ENCODE results near the gene TOMM20L.

Gene TOMM20L

GRCh38 chr14:58398495-58398894 lies 2.8 kb downstream of the TOMM20L start (continued):
- TF ChIP-seq CTCF (tag by site-specific recombination; IDR thresholded peaks at IDR 0.05) (no peak), HIC1 (tag by site-specific recombination; IDR thresholded peaks at IDR 0.05) (no peak), INSM2 (tag by site-specific recombination; IDR thresholded peaks at IDR 0.05) (no peak), ZFP3 (tag by site-specific recombination; IDR thresholded peaks at IDR 0.05; ENCODE audit: low read depth) (no peak)

GRCh38 chr14:58398895-58399294 lies 3.2 kb downstream of the TOMM20L start:
- H3K9me3 ChIP-seq (ENCODE audit: control insufficient read depth, insufficient read depth, low read depth, low read length) = no peaks in the 10 kb centered on the region
- no peak overlapping the region for H3K4me3 ChIP-seq (ENCODE audit: low read depth, low read length)
- no peak overlapping the region for H3K27ac ChIP-seq (ENCODE audit: extremely low read depth, low read depth, low read length)
- no peak for TF ChIP-seq ZNF580 (tag by site-specific recombination; IDR thresholded peaks at IDR 0.05)
- no peak for TF ChIP-seq ZNF658 (tag by site-specific recombination; IDR thresholded peaks at IDR 0.05)
- TF ChIP-seq ZNF324 (tag by site-specific recombination; IDR thresholded peaks at IDR 0.05) = no peak
- TF ChIP-seq ZNF530 (tag by site-specific recombination; IDR thresholded peaks at IDR 0.05; ENCODE audit: low read depth) = no peak
- no peak for TF ChIP-seq ZNF16 (tag by site-specific recombination; IDR thresholded peaks at IDR 0.05; ENCODE audit: low read depth)
- TF ChIP-seq ZNF830 (tag by site-specific recombination; IDR thresholded peaks at IDR 0.05; ENCODE audit: low read depth) = no peak
- TF ChIP-seq ZIC2 (tag by site-specific recombination; IDR thresholded peaks at IDR 0.05) = no peak
- no peak for TF ChIP-seq ZNF37A (tag by site-specific recombination; IDR thresholded peaks at IDR 0.05)
- TF ChIP-seq ZSCAN4 (tag by site-specific recombination; IDR thresholded peaks at IDR 0.05) = no peak
- TF ChIP-seq ZNF169 (tag by site-specific recombination; IDR thresholded peaks at IDR 0.05) = no peak
- TF ChIP-seq SP2 (tag by site-specific recombination; IDR thresholded peaks at IDR 0.05) = no peak
- no peak for TF ChIP-seq ZNF670 (tag by site-specific recombination; IDR thresholded peaks at IDR 0.05; ENCODE audit: low read depth)
- TF ChIP-seq TSHZ1 (tag by site-specific recombination; IDR thresholded peaks at IDR 0.05; ENCODE audit: borderline replicate concordance) = no peak
- no peak for TF ChIP-seq SCRT1 (tag by site-specific recombination; IDR thresholded peaks at IDR 0.05; ENCODE audit: borderline replicate concordance)
- TF ChIP-seq ZNF274 (IDR thresholded peaks at IDR 0.05; ENCODE audit: low read length) = no peak
- TF ChIP-seq ZNF274 (tag by site-specific recombination; IDR thresholded peaks at IDR 0.05; ENCODE audit: borderline replicate concordance) = no peak
- TF ChIP-seq ZEB2 (tag by site-specific recombination; IDR thresholded peaks at IDR 0.05) = no peak
- no peak for TF ChIP-seq ZNF121 (tag by site-specific recombination; IDR thresholded peaks at IDR 0.05)
- TF ChIP-seq SP7 (tag by site-specific recombination; IDR thresholded peaks at IDR 0.05) = no peak
- TF ChIP-seq ZNF768 (tag by site-specific recombination; IDR thresholded peaks at IDR 0.05) = no peak
- TF ChIP-seq ZNF366 (tag by site-specific recombination; conservative IDR thresholded peaks at IDR 0.05) = no peak
- H3K4me1 ChIP-seq (ENCODE audit: control insufficient read depth, insufficient read depth, low read length) = peaks cover 2% of the 10 kb centered on the region; the same call in 1 of the 2 replicates
- H3K36me3 ChIP-seq (ENCODE audit: control insufficient read depth in 2 of 2, insufficient read depth in 1 of 2, low read length in 2 of 2) = no peaks in the 10 kb centered on the region; a peak in 1 of 3 replicates
- ChIA-PET POLR2A (interaction anchor here (1.4 to 1.9 kb wide), 2 partner anchors 29 to 101 kb away, joined by 4 to 6 read pairs; partner anchors contain the start of genes ARID4A, KIAA0586 and TIMM9), CTCF (no interaction called here)
